K562 (cell line): ENCODE data around the gene NCAPG2. TPM values are rescaled to one million over a fixed set of nuclear protein-coding genes. Genes with fewer than 3 reads are reported as not detected.

Experiments
- CBFA2T2 ChIP-seq: fragments of 450-650 bp; conservative IDR thresholded peaks from 2 replicates; pipeline ENCODE4 v1.6.1; 2017; ENCODE audit warnings: mild to moderate bottlenecking
- CREB5 ChIP-seq: fragments of 250-450 bp; sonication (Bioruptor Pico); IDR thresholded peaks from 2 replicates; pipeline ENCODE4 v1.5.0; 2020; ENCODE audit warnings: mild to moderate bottlenecking
- FOXA3 ChIP-seq, 2 experiments: fragments of 450-650 bp in 1 of 2; sonication (generic) in 1 of 2; formaldehyde crosslinking; IDR thresholded peaks in 1 of 2; conservative IDR thresholded peaks in 1 of 2; 2 replicates each; pipeline versions ENCODE4 v1.4.0 to v1.8.0; 2020 to 2022; ENCODE audit warnings: mild to moderate bottlenecking in 2 of 2, missing genetic modification reagents in 1 of 2
- RAD21 ChIP-seq, 2 experiments: fragments of 250-450 bp in 1 of 2; fragments of 450-650 bp in 1 of 2; sonication (Bioruptor Pico) in 1 of 2; formaldehyde crosslinking in 1 of 2; IDR thresholded peaks in 1 of 2; conservative IDR thresholded peaks in 1 of 2; 2 replicates each; pipeline versions ENCODE4 v1.4.0 to v1.8.0; 2020 to 2022; ENCODE audit warnings: mild to moderate bottlenecking in 2 of 2, moderate library complexity in 1 of 2
- RBM34 ChIP-seq: fragments of 200-400 bp; formaldehyde crosslinking; IDR thresholded peaks from 2 replicates; pipeline ENCODE4 v1.6.1; 2018; ENCODE audit warnings: low read length, borderline replicate concordance; ENCODE audit not compliant: insufficient read depth
- RCOR1 ChIP-seq, 2 experiments: IDR thresholded peaks; 2 replicates each; pipeline ENCODE4 v1.6.1; 2012; ENCODE audit warnings: low read depth in 2 of 2, low read length in 2 of 2, borderline replicate concordance in 1 of 2, improper control_type of control experiment in 1 of 2
- SAFB2 ChIP-seq: fragments of 200-400 bp; formaldehyde crosslinking; IDR thresholded peaks from 2 replicates; pipeline ENCODE4 v1.6.1; 2018; ENCODE audit warnings: borderline replicate concordance, low read length, low read depth, moderate library complexity; ENCODE audit not compliant: severe bottlenecking
- SMC3 ChIP-seq: conservative IDR thresholded peaks from 2 replicates; pipeline ENCODE4 v1.6.1; 2011; ENCODE audit warnings: low read depth, low read length, improper control_type of control experiment; ENCODE audit not compliant: insufficient read depth
- TARDBP ChIP-seq: fragments of 450-650 bp; IDR thresholded peaks from 2 replicates; pipeline ENCODE4 v1.6.1; 2016
- polyA plus RNA-seq, 8 experiments: library from polyadenylated mRNA; depleted of rRNA in 4 of 8; stranded (reverse) in 5 of 8; unstranded in 3 of 8; fragments of >200 nt; fragmentation: Nextera tagmentation in 2 of 8; fragmentation: Illumina TruSeq in 1 of 8; extraction: Ambion mirVana in 2 of 8; extraction: Trizol in 1 of 8; gene quantifications; 2 replicates each; pipeline versions ENCODE4 v1.2.1 to v1.2.3, GENCODE V29; 2011 to 2014; ENCODE audit warnings: inconsistent platforms in 1 of 8, missing spikeins in 1 of 8
- total RNA-seq, 7 experiments: library from RNA; depleted of rRNA in 6 of 7; stranded (reverse); fragments of >200 nt in 6 of 7; fragmentation: Illumina TruSeq in 2 of 7; extraction: Trizol in 2 of 7; gene quantifications; 2 replicates each; pipeline versions ENCODE4 v1.2.1 to v1.2.3, GENCODE V29; 2011 to 2021; ENCODE audit warnings: low replicate concordance in 1 of 7
- TF ChIP-seq, protein P1 (sequence below), 3 experiments: IDR thresholded peaks in 2 of 3; conservative IDR thresholded peaks in 1 of 3; 2 replicates each; pipeline ENCODE4 v1.5.1; 2011 to 2012; ENCODE audit warnings: low read length in 3 of 3, mild to moderate bottlenecking in 3 of 3, control low read depth in 2 of 3, improper control_type of control experiment in 1 of 3, inconsistent platforms in 1 of 3, low read depth in 1 of 3, mixed read lengths in 1 of 3, moderate library complexity in 1 of 3; ENCODE audit not compliant: insufficient read depth in 2 of 3

The NCAPG2 gene
- total and polyA plus RNA-seq, 9 of the 15 experiments (the other 6 are each of a cell fraction or from before 2014, with no cell fraction given): 21.5 to 127 (median 86.1) TPM

GRCh38 chr7:158646766-158647474, 57.7 kb downstream of the NCAPG2 start (continued):
- TF ChIP-seq CREB5 (no peak), CBFA2T2 (no peak), RCOR1 (IDR thresholded peaks at IDR 0.05; ENCODE audit: borderline replicate concordance in 1 of 2, low read depth in 2 of 2, low read length in 2 of 2) (0 out of 4 replicates have a peak, but pooled peaks of 1 of the 2 experiments have one; percentile 12), RBM34 (no peak), SMC3 (peak; percentile 36; the same call in 1 of the 2 replicates), RAD21 (CRISPR knock-in tag; conservative IDR thresholded peaks at IDR 0.05 in 1 of 2, IDR thresholded peaks at IDR 0.05 in 1 of 2) (peak; percentile 25 to 41; a peak in 3 of 4 replicates), SAFB2 (no peak), FOXA3 (CRISPR knock-in tag; conservative IDR thresholded peaks at IDR 0.05 in 1 of 2, IDR thresholded peaks at IDR 0.05 in 1 of 2) (no peak), TARDBP (0 out of 2 replicates have a peak, but pooled peaks have one; percentile 24)
- TF ChIP-seq, protein P1, sequence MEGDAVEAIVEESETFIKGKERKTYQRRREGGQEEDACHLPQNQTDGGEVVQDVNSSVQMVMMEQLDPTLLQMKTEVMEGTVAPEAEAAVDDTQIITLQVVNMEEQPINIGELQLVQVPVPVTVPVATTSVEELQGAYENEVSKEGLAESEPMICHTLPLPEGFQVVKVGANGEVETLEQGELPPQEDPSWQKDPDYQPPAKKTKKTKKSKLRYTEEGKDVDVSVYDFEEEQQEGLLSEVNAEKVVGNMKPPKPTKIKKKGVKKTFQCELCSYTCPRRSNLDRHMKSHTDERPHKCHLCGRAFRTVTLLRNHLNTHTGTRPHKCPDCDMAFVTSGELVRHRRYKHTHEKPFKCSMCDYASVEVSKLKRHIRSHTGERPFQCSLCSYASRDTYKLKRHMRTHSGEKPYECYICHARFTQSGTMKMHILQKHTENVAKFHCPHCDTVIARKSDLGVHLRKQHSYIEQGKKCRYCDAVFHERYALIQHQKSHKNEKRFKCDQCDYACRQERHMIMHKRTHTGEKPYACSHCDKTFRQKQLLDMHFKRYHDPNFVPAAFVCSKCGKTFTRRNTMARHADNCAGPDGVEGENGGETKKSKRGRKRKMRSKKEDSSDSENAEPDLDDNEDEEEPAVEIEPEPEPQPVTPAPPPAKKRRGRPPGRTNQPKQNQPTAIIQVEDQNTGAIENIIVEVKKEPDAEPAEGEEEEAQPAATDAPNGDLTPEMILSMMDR (IDR thresholded peaks at IDR 0.05 in 2 of 3, conservative IDR thresholded peaks at IDR 0.05 in 1 of 3; ENCODE audit: insufficient read depth in 2 of 3, low read depth in 1 of 3, low read length in 3 of 3): peak; percentile 62 to 83 (median 63)
